HG03139 (cell line): ENCODE data around the gene TRMT5.
A peak's percentile ranks its signal among the peaks of the same experiment; 100 is the strongest.

Experiments used
- ATAC-seq: cut with Tn5 transposase; IDR thresholded peaks from one replicate; pipeline ENCODE4 v1.9.1; 2021; ENCODE audit not compliant: unreplicated experiment

TRMT5 gene

GRCh38 chr14:60964904-60965303 is 16.0 kb downstream of the TRMT5 start:
- no peak for ATAC-seq

GRCh38 chr14:60963761-60964160 is 17.1 kb downstream of the TRMT5 start:
- ATAC-seq = no peak

- ATAC-seq = no peak
Observed at GRCh38 chr14:60958146-60958545, 22.7 kb downstream of the TRMT5 start.

- ATAC-seq = no peak
Observed at GRCh38 chr14:60956632-60957031, 24.2 kb downstream of the TRMT5 start.

GRCh38 chr14:60956202-60956601 is 24.7 kb downstream of the TRMT5 start:
- ATAC-seq = no peak

- ATAC-seq = no peak
Observed at GRCh38 chr14:60951776-60952435, 29.0 kb downstream of the TRMT5 start.

- no peak for ATAC-seq
Observed at GRCh38 chr14:60946773-60947172, 34.1 kb downstream of the TRMT5 start.

GRCh38 chr14:60945984-60946383 is 34.9 kb downstream of the TRMT5 start:
- no peak for ATAC-seq

- no peak for ATAC-seq
Observed at GRCh38 chr14:60944204-60944603, 36.7 kb downstream of the TRMT5 start.

GRCh38 chr14:60943637-60944032 is 37.2 kb downstream of the TRMT5 start:
- ATAC-seq = no peak

- ATAC-seq = no peak
Observed at GRCh38 chr14:60935319-60935718, 45.6 kb downstream of the TRMT5 start.

GRCh38 chr14:60933920-60934655 is 46.8 kb downstream of the TRMT5 start:
- no peak for ATAC-seq

- ATAC-seq = no peak
Observed at GRCh38 chr14:60931218-60931617, 49.7 kb downstream of the TRMT5 start.

GRCh38 chr14:60926002-60926401 is 54.9 kb downstream of the TRMT5 start:
- ATAC-seq = peak; percentile 78

- ATAC-seq = no peak
Observed at GRCh38 chr14:60925286-60925685, 55.6 kb downstream of the TRMT5 start.

GRCh38 chr14:60922050-60922449 is 58.8 kb downstream of the TRMT5 start:
- ATAC-seq = no peak
